ELR (cell line): Measurements from ENCODE around the gene EIF4H.
"Not testable (repeated sequence)": the region's sequence is repeated elsewhere in the genome, so short reads cannot be mapped to it uniquely, and the experiment has no call there.

ENCODE experiments used
- DNase-seq: peaks from one replicate; pipeline ENCODE4 v3.0.0-alpha.2; 2015; ENCODE audit warnings: low read depth

Gene EIF4H

GRCh38 chr7:74175340-74175739 lies 1.2 kb downstream of the EIF4H start:
- DNase-seq, result no peak

GRCh38 chr7:74176555-74176954 lies 2.4 kb downstream of the EIF4H start:
- DNase-seq, result no peak

- no peak for DNase-seq
These were observed 4.5 kb downstream of the EIF4H start for GRCh38 chr7:74178632-74179031.

GRCh38 chr7:74179935-74180604 lies 5.9 kb downstream of the EIF4H start:
- no peak for DNase-seq

GRCh38 chr7:74180866-74181265 lies 6.7 kb downstream of the EIF4H start:
- DNase-seq, result no peak

GRCh38 chr7:74181821-74182220 lies 7.7 kb downstream of the EIF4H start:
- no peak for DNase-seq

- no peak for DNase-seq
These were observed 8.4 kb downstream of the EIF4H start for GRCh38 chr7:74182453-74183090.

GRCh38 chr7:74183142-74183541 lies 9.0 kb downstream of the EIF4H start:
- no peak for DNase-seq

- peak; percentile 54 for DNase-seq
These were observed 9.7 kb downstream of the EIF4H start for GRCh38 chr7:74183653-74184450.

- DNase-seq, result no peak
These were observed 10.9 kb downstream of the EIF4H start for GRCh38 chr7:74185016-74185415.

GRCh38 chr7:74185636-74186035 lies 11.5 kb downstream of the EIF4H start:
- DNase-seq, result no peak

GRCh38 chr7:74187915-74188675 lies 13.9 kb downstream of the EIF4H start:
- DNase-seq, result peak; percentile 62

GRCh38 chr7:74190259-74190658 lies 16.1 kb downstream of the EIF4H start:
- DNase-seq, result no peak

- no peak for DNase-seq
These were observed 17.1 kb downstream of the EIF4H start for GRCh38 chr7:74191231-74191630.

- no peak for DNase-seq
These were observed 18.9 kb downstream of the EIF4H start for GRCh38 chr7:74193054-74193453.

GRCh38 chr7:74193913-74194312 lies 19.8 kb downstream of the EIF4H start:
- DNase-seq, result no peak

GRCh38 chr7:74194686-74195085 lies 20.5 kb downstream of the EIF4H start:
- DNase-seq, result no peak

GRCh38 chr7:74195139-74195860 lies 21.1 kb downstream of the EIF4H start:
- DNase-seq, result not testable (repeated sequence)

GRCh38 chr7:74195968-74196654 lies 22.0 kb downstream of the EIF4H start:
- not testable (repeated sequence) for DNase-seq

GRCh38 chr7:74197449-74198124 lies 23.4 kb downstream of the EIF4H start:
- DNase-seq, result no peak
